Measurements from ENCODE around the gene CBR4. TPM values are rescaled to one million over a fixed set of nuclear protein-coding genes. Genes with fewer than 3 reads are reported as not detected.

Gene CBR4
- total RNA-seq, 5 donors from 2014 or later (not counting 1 experiment from before 2014, with no cell fraction given) = 13.8 to 24.3 (median 18.0) TPM

DNA sequence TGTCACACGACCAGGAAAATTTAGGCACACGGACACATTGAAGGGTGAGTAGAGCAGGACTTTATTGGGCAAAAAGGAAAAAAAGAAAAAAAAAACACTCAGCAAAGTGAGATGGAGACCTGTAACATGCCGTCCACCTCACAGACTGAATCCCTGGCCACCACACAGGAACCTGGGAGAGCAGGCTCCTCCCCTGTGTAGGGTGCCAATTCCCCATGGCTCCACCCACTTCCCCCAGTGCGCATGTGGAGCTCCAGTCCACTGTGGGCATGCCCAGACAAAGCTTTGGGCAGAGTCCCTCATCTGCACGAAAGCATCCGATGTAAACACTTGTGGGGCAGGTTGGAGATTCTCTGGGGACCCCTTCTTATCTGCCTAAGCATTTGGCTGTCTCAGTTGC is 23.6 kb upstream of the CBR4 start:
- no peak overlapping the region for H3K27ac ChIP-seq (ENCODE audit: low read length)
- WGBS (ENCODE audit: insufficient coverage) = no CpG with 5 or more reads among the region's 6 CpGs
- H3K27me3 Mint-ChIP-seq = peaks cover 5 to 8% of the 10 kb centered on the region in 2 donors
- no peak for ATAC-seq (replicated peaks in 1 of 4)
- no peaks in the 10 kb centered on the region for H3K36me3 ChIP-seq (ENCODE audit: control insufficient read depth in 2 of 2, extremely low read depth in 1 of 2, insufficient read depth in 1 of 2, low read length in 1 of 2)
- H3K4me1 ChIP-seq (ENCODE audit: control insufficient read depth in 1 of 2, extremely low read depth in 1 of 2, insufficient read depth in 2 of 2, low read length in 2 of 2) = no peaks in the 10 kb centered on the region
- no peak overlapping the region for H3K4me3 Mint-ChIP-seq
- H3K27me3 ChIP-seq (replicated peaks in 1 of 2; ENCODE audit: control insufficient read depth in 2 of 2, extremely low read depth in 1 of 2, insufficient read depth in 2 of 2, low read length in 1 of 2) = peaks cover 0 to 5% of the 10 kb centered on the region in 2 experiments
- no peak overlapping the region for H3K4me3 ChIP-seq (ENCODE audit: control insufficient read depth in 1 of 2, extremely low read depth in 1 of 2, low read length in 1 of 2)
- DNase-seq = no peak
- ChIA-PET CTCF (interaction anchor here in 1 of 2 donors (0.6 kb wide), 1 partner anchor 11 kb away, joined by 4 read pairs; no protein-coding TSS in a partner anchor), POLR2A (interaction anchor here in 1 of 2 donors (0.6 kb wide), 1 partner anchor 13 kb away, joined by 3 read pairs; no protein-coding TSS in a partner anchor)
- H3K9me3 ChIP-seq = no peaks in the 10 kb centered on the region
- H3K27ac Mint-ChIP-seq = no peak overlapping the region
- no peaks in the 10 kb centered on the region for H3K9me3 Mint-ChIP-seq
- no peaks in the 10 kb centered on the region for H3K36me3 Mint-ChIP-seq
- no peaks in the 10 kb centered on the region for H3K4me1 Mint-ChIP-seq

DNA sequence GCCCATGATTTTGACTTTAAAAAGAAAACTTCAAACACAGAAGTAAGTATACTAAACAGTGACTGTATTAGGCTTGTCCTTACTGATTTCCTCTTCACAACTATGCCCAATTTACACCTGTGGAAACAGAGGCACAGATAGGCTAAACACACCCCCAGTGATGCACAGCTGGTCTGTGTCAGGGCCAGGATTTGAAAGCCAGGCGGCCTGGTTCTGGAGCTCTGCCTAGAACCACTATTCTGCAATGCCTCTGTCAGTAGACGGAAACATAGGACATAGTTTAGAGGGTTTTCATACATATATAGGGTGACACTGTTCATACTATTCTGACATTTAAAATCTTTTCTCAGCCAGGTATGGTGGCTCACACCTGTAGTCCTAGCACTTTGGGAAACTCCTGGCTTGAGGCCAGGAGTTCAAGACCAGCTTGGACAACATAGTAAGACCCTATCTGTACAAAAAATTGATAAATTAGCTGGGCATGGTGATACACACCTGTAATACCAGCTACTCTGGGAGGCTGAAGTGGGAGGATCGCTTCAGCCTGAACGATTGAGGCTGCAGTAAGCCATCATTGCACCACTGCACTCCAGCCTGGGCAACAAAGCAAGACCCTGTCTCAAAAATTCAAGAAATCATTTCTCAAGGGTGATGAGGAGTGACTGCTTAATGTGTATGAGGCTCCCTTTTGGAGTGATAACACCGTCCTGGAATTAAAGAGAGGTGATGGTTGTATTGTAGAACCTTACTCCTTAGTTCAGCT is 23.0 kb upstream of the CBR4 start:
- H3K9me3 ChIP-seq = no peaks in the 10 kb centered on the region
- DNase-seq = no peak
- POLR2A ChIA-PET = interaction anchor here in 1 of 2 donors (0.6 kb wide), 1 partner anchor 14 kb away, joined by 3 read pairs; no protein-coding TSS in a partner anchor
- H3K9me3 Mint-ChIP-seq = no peaks in the 10 kb centered on the region
- H3K27ac Mint-ChIP-seq = no peak overlapping the region
- H3K4me3 Mint-ChIP-seq = no peak overlapping the region
- no peaks in the 10 kb centered on the region for H3K36me3 ChIP-seq (ENCODE audit: control insufficient read depth in 2 of 2, extremely low read depth in 1 of 2, insufficient read depth in 1 of 2, low read length in 1 of 2)
- WGBS (ENCODE audit: insufficient coverage) = 80% methylated on average over 1 of the region's 5 CpGs
- no peaks in the 10 kb centered on the region for H3K4me1 Mint-ChIP-seq
- H3K27me3 ChIP-seq (replicated peaks in 1 of 2; ENCODE audit: control insufficient read depth in 2 of 2, extremely low read depth in 1 of 2, insufficient read depth in 2 of 2, low read length in 1 of 2) = peaks cover 0 to 4% of the 10 kb centered on the region in 2 experiments
- H3K36me3 Mint-ChIP-seq = no peaks in the 10 kb centered on the region
- ATAC-seq (replicated peaks in 1 of 4) = no peak
- no peak overlapping the region for H3K27ac ChIP-seq (ENCODE audit: low read length)
- peaks cover 6 to 8% of the 10 kb centered on the region in 2 donors for H3K27me3 Mint-ChIP-seq
- no peak overlapping the region for H3K4me3 ChIP-seq (ENCODE audit: control insufficient read depth in 1 of 2, extremely low read depth in 1 of 2, low read length in 1 of 2)
- CTCF ChIA-PET = interaction anchor here in 1 of 2 donors (0.6 kb wide), 1 partner anchor 11 kb away, joined by 4 read pairs; no protein-coding TSS in a partner anchor
- H3K4me1 ChIP-seq (ENCODE audit: control insufficient read depth in 1 of 2, extremely low read depth in 1 of 2, insufficient read depth in 2 of 2, low read length in 2 of 2) = no peaks in the 10 kb centered on the region

DNA sequence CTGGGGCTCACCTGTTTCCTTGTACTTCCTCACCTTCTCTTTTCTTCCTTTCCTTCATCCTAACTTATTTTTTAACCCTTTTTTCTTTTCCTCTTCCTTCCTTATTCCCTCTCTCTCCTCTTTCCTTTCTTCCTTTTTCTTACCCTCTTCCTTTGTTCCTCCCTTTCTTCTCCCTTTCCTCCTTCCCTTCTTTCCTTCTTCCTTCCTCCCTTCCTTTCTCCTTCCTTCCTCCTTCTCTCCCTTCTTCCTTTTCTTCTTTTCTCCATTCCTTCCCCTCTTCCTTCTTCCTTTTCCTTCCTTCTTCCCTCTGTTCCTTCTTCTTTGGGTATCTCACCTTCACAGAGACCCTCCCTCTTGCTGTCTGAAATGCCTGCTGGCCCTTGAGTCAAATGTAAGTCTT is 22.1 kb upstream of the CBR4 start:
- ATAC-seq (replicated peaks in 1 of 4) = no peak
- H3K4me3 ChIP-seq (ENCODE audit: control insufficient read depth in 1 of 2, extremely low read depth in 1 of 2, low read length in 1 of 2) = no peak overlapping the region
- POLR2A ChIA-PET = no interaction called here
- no peaks in the 10 kb centered on the region for H3K36me3 ChIP-seq (ENCODE audit: control insufficient read depth in 2 of 2, extremely low read depth in 1 of 2, insufficient read depth in 1 of 2, low read length in 1 of 2)
- no peak overlapping the region for H3K27ac Mint-ChIP-seq
- CTCF ChIA-PET = no interaction called here
- H3K4me1 ChIP-seq (ENCODE audit: control insufficient read depth in 1 of 2, extremely low read depth in 1 of 2, insufficient read depth in 2 of 2, low read length in 2 of 2) = no peaks in the 10 kb centered on the region
- H3K4me3 Mint-ChIP-seq = no peak overlapping the region
- no peaks in the 10 kb centered on the region for H3K9me3 ChIP-seq
- H3K36me3 Mint-ChIP-seq = no peaks in the 10 kb centered on the region
- H3K27ac ChIP-seq (ENCODE audit: low read length) = no peak overlapping the region
- peaks cover 11 to 15% of the 10 kb centered on the region in 2 donors for H3K27me3 Mint-ChIP-seq
- H3K27me3 ChIP-seq (replicated peaks in 1 of 2; ENCODE audit: control insufficient read depth in 2 of 2, extremely low read depth in 1 of 2, insufficient read depth in 2 of 2, low read length in 1 of 2) = peaks cover 0 to 4% of the 10 kb centered on the region in 2 experiments
- no peaks in the 10 kb centered on the region for H3K9me3 Mint-ChIP-seq
- no peak for DNase-seq
- H3K4me1 Mint-ChIP-seq = no peaks in the 10 kb centered on the region

DNA sequence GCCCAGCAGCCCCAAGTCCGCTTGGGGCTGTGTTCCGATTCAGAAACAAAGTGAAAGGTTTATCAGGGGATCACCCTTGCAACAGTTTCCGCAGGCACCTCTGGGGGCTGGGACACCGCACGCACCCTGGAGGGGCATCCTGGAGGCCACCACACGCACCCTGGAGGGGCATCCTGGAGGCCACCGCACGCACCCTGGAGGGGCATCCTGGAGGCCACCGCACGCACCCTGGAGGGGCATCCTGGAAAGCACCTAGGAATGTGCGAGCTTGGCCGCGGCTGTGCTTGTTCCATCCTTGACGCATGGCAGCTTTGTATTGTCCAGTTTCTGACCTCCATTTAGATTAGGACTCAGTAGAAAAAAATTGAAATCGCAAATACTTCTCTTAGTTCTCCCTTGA is 21.3 kb upstream of the CBR4 start:
- ChIA-PET CTCF (no interaction called here), POLR2A (no interaction called here)
- ATAC-seq (replicated peaks in 1 of 4) (no peak), DNase-seq (no peak)
- H3K4me3 Mint-ChIP-seq = no peak overlapping the region
- Histone ChIP-seq H3K36me3 (ENCODE audit: control insufficient read depth in 2 of 2, extremely low read depth in 1 of 2, insufficient read depth in 1 of 2, low read length in 1 of 2) (no peaks in the 10 kb centered on the region), H3K27me3 (replicated peaks in 1 of 2; ENCODE audit: control insufficient read depth in 2 of 2, extremely low read depth in 1 of 2, insufficient read depth in 2 of 2, low read length in 1 of 2) (peaks cover 0 to 4% of the 10 kb centered on the region in 2 experiments), H3K9me3 (no peaks in the 10 kb centered on the region), H3K4me1 (ENCODE audit: control insufficient read depth in 1 of 2, extremely low read depth in 1 of 2, insufficient read depth in 2 of 2, low read length in 2 of 2) (no peaks in the 10 kb centered on the region), H3K27ac (ENCODE audit: low read length) (no peak overlapping the region), H3K4me3 (ENCODE audit: control insufficient read depth in 1 of 2, extremely low read depth in 1 of 2, low read length in 1 of 2) (no peak overlapping the region)
- H3K36me3 Mint-ChIP-seq = no peaks in the 10 kb centered on the region
- H3K27me3 Mint-ChIP-seq = peaks cover 14 to 17% of the 10 kb centered on the region in 2 donors
- 93% methylated on average over 15 of the region's 15 CpGs for WGBS (ENCODE audit: insufficient coverage)
- no peak overlapping the region for H3K27ac Mint-ChIP-seq
- H3K9me3 Mint-ChIP-seq = no peaks in the 10 kb centered on the region
- no peaks in the 10 kb centered on the region for H3K4me1 Mint-ChIP-seq

GRCh38 chr4:169030562-169030982 is 20.5 kb upstream of the CBR4 start:
- peaks cover 19 to 21% of the 10 kb centered on the region in 2 donors for H3K27me3 Mint-ChIP-seq
- no peak for DNase-seq
- Histone ChIP-seq H3K4me1 (ENCODE audit: control insufficient read depth in 1 of 2, extremely low read depth in 1 of 2, insufficient read depth in 2 of 2, low read length in 2 of 2) (no peaks in the 10 kb centered on the region), H3K27ac (ENCODE audit: low read length) (no peak overlapping the region), H3K27me3 (replicated peaks in 1 of 2; ENCODE audit: control insufficient read depth in 2 of 2, extremely low read depth in 1 of 2, insufficient read depth in 2 of 2, low read length in 1 of 2) (peaks cover 0 to 4% of the 10 kb centered on the region in 2 experiments), H3K4me3 (ENCODE audit: control insufficient read depth in 1 of 2, extremely low read depth in 1 of 2, low read length in 1 of 2) (no peak overlapping the region), H3K36me3 (ENCODE audit: control insufficient read depth in 2 of 2, extremely low read depth in 1 of 2, insufficient read depth in 1 of 2, low read length in 1 of 2) (no peaks in the 10 kb centered on the region), H3K9me3 (no peaks in the 10 kb centered on the region)
- H3K4me1 Mint-ChIP-seq = no peaks in the 10 kb centered on the region
- H3K36me3 Mint-ChIP-seq = no peaks in the 10 kb centered on the region
- no peak for ATAC-seq (replicated peaks in 1 of 4)
- no peak overlapping the region for H3K27ac Mint-ChIP-seq
- ChIA-PET CTCF (no interaction called here), POLR2A (no interaction called here)
- H3K4me3 Mint-ChIP-seq = no peak overlapping the region
- 100% methylated on average over 1 of the region's 6 CpGs for WGBS (ENCODE audit: insufficient coverage)
- no peaks in the 10 kb centered on the region for H3K9me3 Mint-ChIP-seq

- POLR2A ChIA-PET = interaction anchor here in 1 of 2 donors (0.6 kb wide), 1 partner anchor 779 kb away, joined by 7 read pairs; no protein-coding TSS in a partner anchor
- Histone ChIP-seq H3K27ac (ENCODE audit: low read length) (no peak overlapping the region), H3K4me1 (ENCODE audit: control insufficient read depth in 1 of 2, extremely low read depth in 1 of 2, insufficient read depth in 2 of 2, low read length in 2 of 2) (no peaks in the 10 kb centered on the region), H3K27me3 (replicated peaks in 1 of 2; ENCODE audit: control insufficient read depth in 2 of 2, extremely low read depth in 1 of 2, insufficient read depth in 2 of 2, low read length in 1 of 2) (peaks cover 0 to 4% of the 10 kb centered on the region in 2 experiments), H3K9me3 (no peaks in the 10 kb centered on the region), H3K4me3 (ENCODE audit: control insufficient read depth in 1 of 2, extremely low read depth in 1 of 2, low read length in 1 of 2) (no peak overlapping the region), H3K36me3 (ENCODE audit: control insufficient read depth in 2 of 2, extremely low read depth in 1 of 2, insufficient read depth in 1 of 2, low read length in 1 of 2) (no peaks in the 10 kb centered on the region)
- CTCF ChIA-PET = interaction anchor here in 1 of 2 donors (0.6 kb wide), 1 partner anchor 549 kb away, joined by 5 read pairs; no protein-coding TSS in a partner anchor
- H3K36me3 Mint-ChIP-seq = no peaks in the 10 kb centered on the region
- H3K27me3 Mint-ChIP-seq = peaks cover 19 to 21% of the 10 kb centered on the region in 2 donors
- no peak overlapping the region for H3K4me3 Mint-ChIP-seq
- H3K4me1 Mint-ChIP-seq = no peaks in the 10 kb centered on the region
- H3K27ac Mint-ChIP-seq = no peak overlapping the region
- WGBS (ENCODE audit: insufficient coverage) = 81% methylated on average over 2 of the region's 4 CpGs
- no peak for ATAC-seq (replicated peaks in 1 of 4)
- H3K9me3 Mint-ChIP-seq = no peaks in the 10 kb centered on the region
- no peak for DNase-seq
These were observed 19.9 kb upstream of the CBR4 start for GRCh38 chr4:169029947-169030346.
